DMS153 treated with DMSO at 0.1 percent for 48 hours (cell line): ENCODE measurements around the gene SHC3.

Experiments used
- DNase-seq: peaks from one replicate; lab custom pipeline; 2025; ENCODE audit not compliant: unreplicated experiment; lab: John Stamatoyannopoulos, UW

SHC3 gene

DNA sequence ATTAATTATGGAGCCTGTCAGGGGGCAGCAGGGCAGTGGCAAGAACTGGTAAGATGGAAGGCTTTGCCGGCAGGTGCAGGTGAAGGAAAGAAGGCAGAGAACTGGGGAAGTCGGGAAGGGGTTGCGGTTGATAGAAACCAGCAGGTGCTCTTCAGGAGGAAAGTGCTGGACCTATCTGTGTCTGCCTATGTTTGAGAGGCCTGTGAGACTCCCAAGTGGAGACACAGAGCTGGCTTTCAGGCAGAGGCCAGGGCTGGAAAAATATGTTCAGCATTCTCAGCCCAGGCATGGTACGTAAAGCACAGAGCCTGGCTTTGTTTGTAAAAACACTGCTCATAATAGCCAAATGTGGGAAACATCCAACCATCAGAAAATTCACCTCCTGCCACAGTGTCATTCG is 117.8 kb downstream of the SHC3 start:
- no peak for DNase-seq

- no peak for DNase-seq
Measured at GRCh38 chr9:89059925-89060506, 118.6 kb downstream of the SHC3 start.

DNA sequence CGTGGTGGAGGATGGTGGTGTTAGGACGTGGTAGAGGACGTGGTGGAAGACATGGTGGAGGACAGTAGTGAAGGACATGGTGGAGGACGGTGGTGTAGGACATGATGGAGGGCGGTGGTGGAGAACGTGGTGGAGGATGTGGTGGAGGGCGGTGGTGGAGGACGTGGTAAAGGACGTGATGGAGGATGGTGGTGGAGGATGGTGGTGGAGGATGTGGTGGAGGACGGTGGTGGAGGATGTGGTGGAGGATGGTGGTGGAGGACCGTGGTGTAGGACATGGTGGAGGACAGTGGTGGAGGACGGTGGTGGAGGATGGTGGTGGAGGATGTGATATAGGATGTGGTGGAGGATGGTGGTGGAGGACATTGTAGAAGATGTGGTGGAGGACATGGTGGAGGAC is 119.7 kb downstream of the SHC3 start:
- DNase-seq, result no peak

DNA sequence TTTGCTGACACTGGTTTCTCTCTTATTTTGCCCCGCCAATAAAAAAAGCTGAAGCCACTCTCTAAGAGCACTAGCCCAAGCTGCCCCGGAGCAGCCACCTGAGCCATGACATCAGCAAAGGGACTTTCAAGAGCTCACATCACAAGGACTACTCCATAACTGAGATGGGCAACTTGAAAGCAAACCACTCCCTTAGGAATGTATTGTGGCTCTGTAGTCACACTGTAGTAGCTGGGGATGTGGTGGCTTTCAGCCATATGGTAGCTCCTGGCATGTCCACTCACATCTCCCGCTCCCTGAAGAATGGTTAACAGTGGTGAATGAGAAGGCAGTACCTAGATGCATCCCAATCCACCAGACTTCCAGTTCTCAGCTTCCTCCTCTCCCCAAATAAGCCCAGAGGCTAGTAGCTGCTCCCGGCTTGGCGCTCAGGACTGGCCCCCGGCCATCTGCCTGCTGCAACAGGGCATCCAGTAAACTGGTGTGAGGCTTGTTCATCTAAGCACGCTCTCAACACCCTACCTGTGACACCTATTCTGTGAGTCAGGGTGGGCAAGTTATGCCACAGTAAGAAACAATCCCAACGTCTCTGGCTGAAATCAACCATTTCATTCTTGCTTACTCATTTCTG is 123.6 kb downstream of the SHC3 start:
- DNase-seq, result no peak

- no peak for DNase-seq
Measured at GRCh38 chr9:89053301-89053700, 125.3 kb downstream of the SHC3 start.

DNA sequence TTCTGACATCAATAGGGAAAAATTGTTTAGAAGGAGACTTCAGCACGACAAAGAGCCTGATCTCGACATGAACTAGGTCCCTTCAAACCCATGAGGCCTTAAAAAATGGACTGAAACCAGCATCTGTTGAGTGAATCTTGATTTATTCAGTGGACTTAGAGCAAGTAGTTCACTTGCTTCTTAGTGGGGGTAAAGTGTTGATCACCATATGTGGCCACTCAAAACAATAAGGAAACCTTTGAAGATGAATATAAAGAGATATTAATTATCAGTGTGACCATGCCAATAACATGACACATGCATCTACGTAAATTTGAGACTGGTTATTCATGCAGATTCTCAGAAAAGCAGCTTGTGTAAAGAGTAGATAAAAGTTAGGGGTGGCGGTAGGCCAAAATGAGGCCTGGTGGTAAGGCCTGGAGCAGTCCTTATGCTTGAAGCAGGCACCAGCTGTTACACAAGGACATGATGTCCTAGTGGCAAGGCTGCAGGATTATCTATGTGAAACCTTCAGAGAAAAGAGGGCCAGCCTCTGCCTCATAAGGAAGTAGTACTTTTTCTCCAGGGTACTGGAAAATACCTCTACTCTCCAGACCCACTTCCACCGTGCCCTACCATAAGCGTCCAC is 126.0 kb downstream of the SHC3 start:
- no peak for DNase-seq

DNA sequence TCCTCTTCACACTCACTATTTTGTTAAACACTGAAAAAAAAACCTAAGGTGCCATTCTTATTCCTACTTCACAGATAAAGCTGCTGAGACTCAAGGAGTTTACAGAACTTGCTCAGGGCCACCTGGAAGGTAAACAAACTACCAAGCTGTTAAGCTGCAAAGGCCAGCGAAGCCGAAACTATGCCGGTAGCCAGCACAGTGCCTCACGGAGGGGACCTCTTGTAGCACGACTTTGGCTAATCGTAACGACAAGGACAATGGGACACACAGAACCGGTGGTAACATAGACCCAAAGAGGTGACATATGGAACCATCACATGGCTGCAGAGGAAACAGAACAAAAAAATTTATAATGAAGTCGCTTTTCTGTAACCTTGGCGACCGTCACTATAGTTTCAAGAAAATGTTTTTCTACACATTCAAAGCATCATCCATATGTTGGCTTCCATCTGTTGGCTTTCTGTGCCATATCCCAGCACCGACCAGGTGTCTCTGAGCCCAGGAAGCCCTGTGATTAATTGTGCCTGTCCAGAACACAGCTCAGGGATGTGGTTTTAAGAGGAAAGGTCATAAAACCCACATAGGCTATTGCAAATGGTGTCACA is 127.1 kb downstream of the SHC3 start:
- no peak for DNase-seq

DNA sequence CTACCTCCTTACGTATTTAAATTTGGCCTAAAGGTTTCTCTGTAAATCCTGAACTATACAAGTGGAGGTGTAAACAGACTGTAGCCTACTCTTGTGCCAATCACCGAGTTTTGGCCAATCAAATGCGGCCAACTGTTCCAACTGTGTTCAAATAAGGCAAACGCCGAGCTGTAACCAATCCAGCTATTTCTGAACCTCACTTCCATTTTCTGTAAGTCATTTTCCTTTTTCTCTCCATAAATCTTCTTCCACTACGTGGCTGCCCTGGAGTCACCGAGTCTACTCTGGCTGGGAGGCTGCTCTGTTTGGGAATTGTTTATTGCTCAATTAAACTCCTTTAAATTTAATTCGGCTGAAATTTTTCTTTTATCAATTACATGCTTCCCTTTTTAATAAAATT is 129.0 kb downstream of the SHC3 start:
- no peak for DNase-seq

DNA sequence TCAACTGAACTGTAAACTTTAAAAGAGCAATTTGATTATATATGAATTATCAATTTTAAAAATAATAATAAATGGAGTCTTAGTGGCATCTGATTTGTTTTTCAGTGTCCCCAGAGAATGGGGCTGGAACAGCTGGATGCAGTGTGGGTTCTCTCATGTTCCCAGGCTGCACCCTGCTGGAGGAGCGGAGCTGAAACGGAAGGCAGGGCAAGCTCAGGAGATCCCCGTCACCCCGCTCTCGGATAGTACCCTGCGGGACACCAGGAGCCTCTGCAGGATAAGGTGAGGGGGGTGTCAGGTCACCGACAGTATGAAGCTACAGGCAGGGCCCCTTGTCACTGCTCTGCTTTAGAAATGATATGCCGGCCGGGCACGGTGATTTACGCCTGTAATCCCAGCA is 130.0 kb downstream of the SHC3 start:
- DNase-seq, result no peak

DNA sequence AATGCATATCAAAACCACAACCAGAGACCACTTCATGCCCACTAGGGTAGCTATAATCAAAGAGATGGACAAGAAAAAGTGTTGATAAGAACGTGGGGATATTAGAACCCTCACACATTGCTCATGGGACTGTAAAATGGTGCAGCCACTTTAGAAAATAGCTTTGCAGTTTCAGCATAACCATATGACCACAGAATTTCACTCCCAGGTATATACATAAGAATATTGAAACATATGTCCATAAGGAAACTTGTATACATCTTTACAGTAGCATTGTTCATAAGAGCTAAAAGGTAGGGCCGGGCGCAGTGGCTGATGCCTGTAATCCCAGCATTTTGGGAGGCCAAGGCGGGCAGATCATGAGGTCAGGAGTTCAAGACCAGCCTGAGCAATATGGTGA is 131.0 kb downstream of the SHC3 start:
- DNase-seq, result no peak

- no peak for DNase-seq
Measured at GRCh38 chr9:89046832-89047231, 131.8 kb downstream of the SHC3 start.

- no peak for DNase-seq
Measured at GRCh38 chr9:89044881-89045280, 133.7 kb downstream of the SHC3 start.

DNA sequence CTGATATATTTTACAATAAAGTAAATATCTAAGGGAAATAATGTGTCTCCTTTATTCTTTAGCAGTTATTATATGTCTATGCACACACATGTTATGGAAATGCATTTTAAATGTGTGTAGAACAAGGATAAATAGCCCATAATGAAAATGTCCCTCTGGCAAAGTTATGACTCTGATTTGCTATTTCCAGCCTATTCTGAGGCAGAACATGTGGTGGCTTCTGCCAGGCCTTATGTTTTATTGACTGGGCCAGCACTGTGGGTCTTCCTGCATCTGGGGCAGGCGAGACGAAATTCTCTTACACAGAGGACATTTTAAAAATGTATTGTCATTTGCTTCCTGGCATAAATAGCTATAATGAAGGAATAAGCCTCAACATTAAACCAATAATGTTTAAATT is 134.5 kb downstream of the SHC3 start:
- DNase-seq, result no peak

GRCh38 chr9:89042984-89043383 is 135.6 kb downstream of the SHC3 start:
- no peak for DNase-seq

DNA sequence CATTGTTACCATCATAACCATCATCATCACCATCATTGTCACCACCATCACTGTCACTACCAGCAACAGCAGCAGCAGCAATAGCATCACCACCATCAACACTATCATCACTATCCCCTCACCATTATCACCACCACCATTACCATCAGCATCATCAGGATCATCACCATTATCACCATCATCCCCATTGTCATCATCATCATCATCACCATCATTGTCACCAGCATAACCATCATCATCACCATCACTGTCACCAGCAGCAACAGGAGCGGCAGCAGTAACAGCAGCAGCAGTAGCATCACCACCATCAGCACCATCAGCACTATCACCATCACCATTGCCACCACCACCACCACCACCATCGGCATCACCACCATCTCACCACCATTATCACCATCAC is 139.0 kb downstream of the SHC3 start:
- no peak for DNase-seq

DNA sequence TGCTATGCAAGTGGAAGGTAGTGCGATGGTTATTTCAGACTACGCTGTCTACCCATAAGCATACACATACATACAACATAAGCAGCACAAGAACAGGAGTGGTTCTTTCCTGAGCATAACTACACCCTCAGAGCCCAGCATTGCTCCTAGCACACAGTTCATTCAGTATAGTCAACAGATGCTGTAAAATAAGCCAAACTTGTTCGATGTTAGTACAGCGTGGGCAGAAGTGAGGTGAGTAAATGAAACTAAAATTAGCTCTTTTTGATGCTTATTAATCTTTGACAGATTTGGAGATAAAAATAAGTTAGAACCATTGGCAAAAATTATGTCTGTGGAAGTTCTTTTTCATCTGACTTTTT is 139.5 kb downstream of the SHC3 start:
- no peak for DNase-seq

GRCh38 chr9:89038382-89039103 is 140.1 kb downstream of the SHC3 start:
- no peak for DNase-seq

DNA sequence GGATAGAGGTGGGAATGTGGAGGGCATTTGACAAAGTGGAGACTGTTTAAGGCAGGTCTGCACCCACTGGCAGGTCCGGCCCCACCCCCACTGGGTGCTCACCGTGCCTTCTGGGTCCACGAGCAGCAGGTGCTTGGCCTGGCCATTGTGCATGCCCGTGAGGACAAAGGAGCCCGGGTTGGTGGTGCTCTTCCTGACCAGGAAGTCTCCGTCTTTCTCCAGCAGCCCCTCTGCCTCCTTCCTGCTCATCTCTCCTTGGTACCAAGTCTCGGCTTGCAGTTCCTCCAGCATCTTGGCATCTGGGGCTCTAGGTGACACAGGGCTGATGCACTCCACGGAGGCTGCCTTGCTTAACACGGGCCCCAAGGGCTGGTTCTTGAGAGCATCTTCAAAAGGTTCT is 140.7 kb downstream of the SHC3 start:
- DNase-seq, result no peak

GRCh38 chr9:89037346-89037745 is 141.3 kb downstream of the SHC3 start:
- no peak for DNase-seq

DNA sequence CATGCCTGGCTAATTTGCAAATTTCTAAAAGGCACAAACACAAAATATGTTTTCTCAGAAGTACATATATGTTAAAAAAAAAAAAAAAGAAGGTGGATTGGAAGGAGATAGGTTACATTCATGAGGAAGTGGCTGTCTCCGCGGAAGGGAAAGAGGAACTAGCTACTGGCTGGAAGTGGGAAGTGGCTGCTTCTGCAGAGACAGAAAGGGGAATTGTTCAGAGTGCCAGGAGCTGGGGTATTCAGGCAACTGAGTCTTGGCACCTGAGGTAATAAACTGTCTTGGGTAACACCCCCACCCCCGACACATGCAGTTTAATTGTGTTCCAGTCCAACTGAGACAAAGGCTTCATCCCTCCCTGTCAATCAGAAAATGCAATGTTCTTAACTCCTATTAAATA is 141.7 kb downstream of the SHC3 start:
- no peak for DNase-seq

- DNase-seq, result no peak
Measured at GRCh38 chr9:89036383-89036782, 142.2 kb downstream of the SHC3 start.

DNA sequence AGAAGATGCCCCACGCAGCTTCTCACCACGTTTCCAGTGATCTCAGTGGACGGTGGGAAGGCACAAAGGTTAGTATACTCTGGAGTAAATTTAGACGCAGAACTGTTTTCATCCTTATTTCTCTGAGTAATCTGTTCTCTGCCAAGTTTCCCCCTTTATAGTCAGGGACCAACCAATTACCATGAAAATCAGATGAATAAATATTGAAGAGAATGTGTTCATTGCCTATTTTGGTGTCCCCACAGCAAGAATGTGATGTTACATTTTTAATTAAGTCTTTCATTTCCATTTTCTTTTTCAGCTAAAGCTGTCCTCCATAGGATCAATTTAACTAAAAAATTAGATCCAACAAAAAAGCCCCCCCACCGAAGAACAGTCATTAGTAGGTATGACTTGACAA is 146.0 kb downstream of the SHC3 start:
- no peak for DNase-seq
